Superior temporal gyrus (tissue), 1 donor: Measurements from ENCODE around the gene CNDP1.

Source experiments
- DNase-seq: peaks from one replicate; pipeline ENCODE4 v3.0.0-alpha.2; 2016; ENCODE audit errors: extremely low spot score

CNDP1 gene

DNA sequence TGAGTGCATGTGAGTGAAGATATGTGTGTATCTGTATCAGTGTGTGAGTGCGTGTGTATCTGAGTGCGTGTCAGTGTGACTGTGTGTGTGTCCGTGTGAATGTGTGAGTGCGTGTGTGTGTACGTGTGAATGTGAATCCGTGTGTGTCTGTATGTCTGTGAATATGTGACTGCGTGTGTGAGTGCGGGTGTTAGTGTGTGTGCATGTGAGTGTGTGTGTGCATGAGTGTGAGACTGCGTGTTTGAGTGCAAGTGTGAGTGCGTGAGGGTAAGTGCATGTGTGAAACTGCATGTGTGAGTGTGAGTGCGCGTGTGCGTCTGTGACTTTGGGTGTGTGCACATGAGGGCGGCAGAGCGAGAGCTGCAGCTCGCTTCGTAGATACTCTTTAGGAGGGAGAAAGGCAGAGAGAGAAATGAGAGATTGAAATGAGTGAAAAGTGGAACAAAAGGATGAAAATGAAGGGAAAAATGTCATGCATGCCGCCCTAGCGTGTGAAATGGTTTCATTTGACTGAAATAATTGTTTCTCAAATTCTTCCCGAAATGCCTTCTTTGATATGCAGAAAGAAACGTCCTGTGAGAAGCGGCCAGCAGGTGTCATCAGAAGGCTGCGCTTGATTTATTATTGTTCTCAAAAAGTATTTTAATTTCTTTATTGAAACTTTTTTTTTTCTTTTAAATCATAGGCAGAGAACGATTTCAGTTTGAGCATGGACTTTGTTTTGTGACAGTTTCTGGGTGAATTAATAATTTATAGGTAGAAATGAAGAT, 88.9 kb downstream of the CNDP1 start:
- peak; percentile 72 for DNase-seq

DNA sequence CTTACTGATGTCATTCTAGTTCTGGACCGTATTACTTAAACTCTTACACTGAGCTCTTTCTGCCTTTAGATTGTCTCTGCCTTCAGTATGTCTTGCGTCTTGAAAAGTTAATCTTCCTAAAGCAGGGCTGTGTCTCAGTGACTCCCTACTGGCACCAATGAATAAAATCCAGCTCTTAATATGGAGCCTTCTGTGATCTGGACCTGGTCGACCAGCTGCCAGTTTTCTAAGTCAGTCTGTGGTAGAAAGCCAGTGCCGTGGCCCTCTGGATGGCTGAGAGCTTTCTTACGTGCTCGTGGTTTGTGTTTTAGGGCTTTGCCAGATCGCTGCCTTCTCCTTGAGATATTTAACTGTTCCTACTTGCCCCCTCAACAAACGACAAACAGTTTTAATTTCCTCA, 90.2 kb downstream of the CNDP1 start:
- DNase-seq: no peak

DNA sequence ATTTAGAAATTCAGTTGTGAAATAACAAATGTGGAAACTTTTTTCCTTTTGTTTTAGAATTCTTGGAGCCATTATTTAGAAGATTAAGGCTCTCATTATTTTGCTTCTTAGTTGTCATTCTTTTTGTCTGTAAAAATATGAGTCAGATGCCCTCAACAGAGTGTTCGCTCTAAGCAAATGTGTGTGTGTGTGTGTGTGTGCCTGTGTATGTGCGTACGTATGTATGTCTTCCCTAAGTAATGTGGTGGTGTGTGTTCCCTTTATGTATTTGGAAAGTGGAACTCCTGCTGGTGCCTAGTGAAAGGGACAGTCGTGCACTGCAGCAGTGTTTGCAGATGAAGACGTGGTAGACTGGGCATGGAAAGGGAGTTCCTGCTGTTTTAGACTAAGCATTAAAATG, 90.9 kb downstream of the CNDP1 start:
- no peak for DNase-seq

DNA sequence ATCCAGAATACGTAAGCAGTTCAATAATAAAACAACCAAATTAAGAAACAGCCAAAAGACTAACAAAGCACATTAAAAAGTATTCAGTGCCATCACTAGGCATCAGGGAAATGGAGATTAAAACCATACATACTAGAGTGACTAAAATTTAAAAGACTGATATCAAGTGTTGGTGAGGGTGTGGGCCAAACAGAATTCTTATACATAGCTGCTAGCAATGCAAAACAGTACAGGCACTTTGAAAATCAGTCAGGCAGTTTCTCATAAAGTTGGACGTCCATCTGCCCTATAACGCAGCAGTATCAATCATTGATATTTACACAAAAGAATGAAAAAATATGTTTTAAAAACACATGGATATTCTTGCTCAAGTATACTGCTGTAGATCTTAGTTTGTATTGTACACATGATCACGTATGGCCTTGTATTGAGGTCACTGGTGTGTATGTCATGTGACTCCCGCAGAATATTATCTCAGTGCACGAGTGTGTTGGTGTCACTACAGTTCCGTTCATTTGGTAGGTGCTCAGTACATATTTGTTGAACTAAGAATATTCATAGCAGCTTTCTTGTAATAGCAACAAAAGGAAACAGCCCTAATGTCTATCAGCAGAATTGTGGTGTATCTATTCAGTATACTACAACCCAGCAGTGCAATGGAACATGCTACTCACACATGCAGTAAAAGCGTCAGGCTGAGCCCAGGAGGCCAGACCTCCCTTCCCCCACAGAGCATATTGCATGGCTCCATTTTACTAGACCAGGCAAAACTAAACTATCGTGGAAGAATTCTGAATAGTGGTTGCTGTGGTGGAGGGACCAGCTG, 92.0 kb downstream of the CNDP1 start:
- DNase-seq: no peak

DNA sequence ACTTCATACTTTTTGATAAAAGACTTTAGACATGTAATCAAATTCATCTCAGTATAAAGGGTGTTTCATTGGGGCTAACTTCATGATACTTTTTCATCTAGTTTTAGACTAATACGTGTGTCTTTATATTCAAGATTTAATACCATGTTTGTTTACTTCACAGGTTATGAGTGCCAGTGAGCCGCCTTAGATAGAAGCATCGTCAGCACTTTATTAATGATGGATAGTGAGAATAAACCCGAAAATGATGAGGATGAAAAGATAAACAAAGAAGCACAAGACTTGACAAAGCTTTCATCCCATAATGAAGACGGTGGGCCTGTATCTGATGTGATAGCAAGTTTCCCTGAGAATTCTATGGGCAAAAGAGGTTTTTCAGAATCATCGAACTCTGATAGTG, 96.5 kb downstream of the CNDP1 start:
- no peak for DNase-seq

DNA sequence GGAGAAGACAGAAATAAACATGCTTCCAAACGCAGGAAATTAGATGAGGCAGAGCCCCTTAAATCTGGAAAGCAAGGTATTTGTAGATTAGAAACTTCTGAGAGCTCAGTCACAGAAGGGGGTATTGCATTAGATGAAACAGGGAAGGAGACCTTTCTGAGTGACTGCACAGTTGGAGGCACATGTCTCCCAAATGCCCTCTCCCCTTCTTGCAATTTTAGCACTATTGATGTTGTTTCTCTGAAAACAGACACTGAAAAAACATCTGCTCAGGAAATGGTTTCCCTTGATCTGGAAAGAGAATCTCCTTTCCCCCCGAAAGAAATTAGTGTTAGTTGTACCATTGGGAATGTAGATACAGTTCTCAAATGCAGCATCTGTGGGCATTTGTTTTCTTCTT, 96.9 kb downstream of the CNDP1 start:
- DNase-seq: no peak

DNA sequence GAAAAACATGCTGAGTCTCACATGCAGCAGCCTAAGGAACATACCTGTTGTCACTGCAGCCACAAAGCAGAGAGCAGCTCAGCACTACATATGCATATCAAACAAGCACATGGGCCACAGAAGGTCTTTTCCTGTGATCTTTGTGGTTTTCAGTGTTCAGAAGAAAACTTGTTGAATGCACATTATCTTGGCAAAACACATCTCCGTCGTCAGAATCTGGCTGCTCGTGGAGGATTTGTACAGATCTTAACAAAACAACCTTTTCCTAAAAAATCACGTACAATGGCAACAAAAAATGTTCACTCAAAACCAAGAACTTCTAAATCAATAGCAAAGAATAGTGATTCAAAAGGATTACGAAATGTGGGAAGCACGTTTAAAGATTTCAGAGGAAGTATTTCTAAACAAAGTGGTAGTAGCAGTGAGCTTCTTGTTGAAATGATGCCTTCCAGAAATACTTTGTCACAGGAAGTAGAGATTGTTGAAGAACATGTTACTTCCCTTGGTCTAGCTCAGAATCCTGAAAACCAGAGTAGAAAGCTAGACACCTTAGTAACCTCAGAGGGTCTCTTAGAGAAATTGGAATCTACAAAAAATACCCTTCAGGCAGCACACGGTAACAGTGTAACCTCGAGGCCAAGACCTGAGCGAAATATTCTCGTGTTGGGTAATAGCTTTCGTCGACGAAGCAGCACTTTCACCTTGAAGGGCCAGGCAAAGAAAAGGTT, 97.5 kb downstream of the CNDP1 start:
- DNase-seq: no peak

DNA sequence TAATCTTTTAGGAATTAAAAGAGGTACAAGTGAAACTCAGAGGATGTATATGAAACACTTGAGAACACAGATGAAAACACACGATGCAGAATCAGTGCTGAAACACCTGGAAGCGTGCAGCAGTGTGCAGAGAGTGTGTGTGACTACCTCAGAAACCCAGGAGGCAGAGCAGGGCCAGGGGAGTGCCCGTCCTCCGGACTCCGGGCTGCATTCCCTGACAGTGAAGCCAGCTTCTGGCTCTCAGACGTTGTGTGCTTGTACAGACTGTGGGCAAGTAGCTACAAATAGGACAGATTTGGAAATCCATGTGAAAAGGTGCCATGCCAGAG, 98.0 kb downstream of the CNDP1 start:
- DNase-seq: no peak

DNA sequence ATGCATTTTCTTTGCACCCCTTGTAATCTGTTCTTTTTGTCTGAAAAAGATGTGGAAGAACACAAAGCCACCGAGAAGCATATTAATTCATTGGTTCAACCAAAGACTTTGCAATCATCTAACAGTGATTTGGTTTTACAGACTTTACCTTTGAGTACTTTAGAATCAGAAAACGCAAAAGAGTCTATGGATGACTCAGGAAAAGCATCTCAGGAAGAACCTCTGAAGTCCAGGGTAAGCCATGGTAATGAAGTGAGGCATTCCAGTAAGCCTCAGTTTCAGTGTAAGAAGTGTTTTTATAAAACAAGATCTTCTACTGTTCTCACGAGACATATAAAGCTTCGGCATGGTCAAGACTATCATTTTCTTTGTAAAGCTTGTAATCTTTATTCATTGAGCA, 98.6 kb downstream of the CNDP1 start:
- no peak for DNase-seq

DNA sequence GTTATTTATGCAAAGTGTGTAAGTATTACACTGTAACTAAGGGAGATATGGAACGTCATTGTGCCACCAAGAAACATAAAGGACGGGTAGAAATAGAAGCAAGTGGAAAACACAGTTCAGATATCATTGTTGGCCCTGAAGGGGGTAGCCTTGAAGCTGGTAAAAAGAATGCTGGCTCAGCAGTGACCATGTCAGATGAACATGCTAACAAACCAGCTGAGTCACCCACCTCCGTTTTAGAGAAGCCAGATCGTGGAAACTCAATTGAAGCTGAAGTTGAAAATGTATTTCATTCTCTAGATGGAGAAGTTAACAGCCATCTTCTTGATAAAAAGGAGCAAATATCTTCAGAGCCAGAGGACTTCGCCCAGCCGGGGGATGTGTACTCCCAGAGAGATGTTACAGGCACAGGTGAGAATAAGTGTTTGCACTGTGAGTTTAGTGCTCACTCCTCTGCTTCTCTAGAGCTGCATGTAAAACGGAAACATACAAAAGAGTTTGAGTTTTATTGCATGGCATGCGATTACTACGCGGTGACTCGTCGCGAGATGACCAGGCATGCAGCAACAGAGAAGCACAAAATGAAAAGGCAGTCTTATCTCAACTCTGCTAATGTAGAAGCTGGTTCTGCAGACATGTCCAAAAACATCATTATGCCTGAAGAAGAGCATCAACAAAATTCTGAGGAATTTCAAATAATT, 99.5 kb downstream of the CNDP1 start:
- DNase-seq: no peak

DNA sequence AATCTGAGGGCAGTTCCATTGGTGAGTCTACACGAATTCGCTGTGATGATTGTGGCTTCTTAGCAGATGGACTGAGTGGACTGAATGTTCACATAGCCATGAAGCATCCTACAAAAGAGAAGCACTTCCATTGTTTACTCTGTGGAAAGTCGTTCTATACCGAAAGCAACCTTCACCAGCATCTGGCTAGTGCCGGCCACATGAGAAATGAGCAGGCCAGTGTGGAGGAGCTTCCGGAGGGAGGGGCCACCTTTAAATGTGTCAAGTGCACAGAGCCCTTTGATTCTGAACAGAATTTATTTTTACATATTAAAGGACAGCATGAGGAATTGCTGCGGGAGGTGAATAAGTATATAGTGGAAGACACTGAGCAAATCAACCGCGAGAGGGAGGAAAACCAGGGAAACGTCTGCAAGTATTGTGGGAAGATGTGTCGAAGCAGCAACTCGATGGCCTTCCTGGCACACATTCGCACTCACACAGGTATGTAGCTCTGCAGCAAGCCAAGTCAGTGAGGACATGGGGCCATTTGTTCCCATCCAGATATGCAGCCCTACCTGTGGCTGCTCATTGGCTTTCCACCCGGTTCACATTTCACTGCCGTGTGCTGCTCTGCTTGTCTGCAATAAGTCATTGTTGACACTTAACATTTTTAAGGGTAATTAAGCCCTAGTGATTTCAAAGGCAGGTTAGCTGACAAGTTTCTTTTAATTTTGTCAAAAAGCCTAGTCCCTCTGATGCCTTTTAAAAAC, 101.1 kb downstream of the CNDP1 start:
- DNase-seq: no peak
